ELF-1 (cell line): ENCODE measurements around the gene WDR81.
A peak's percentile ranks its signal among the peaks of the same experiment; 100 is the strongest.
"Not testable (repeated sequence)": the region's sequence is repeated elsewhere in the genome, so short reads cannot be mapped to it uniquely, and the experiment has no call there.

Source experiments
- DNase-seq: peaks from one replicate; pipeline ENCODE4 v3.0.0-alpha.2; 2016; ENCODE audit warnings: low read depth, low spot score

Gene WDR81

GRCh38 chr17:1753767-1754429 lies 29.4 kb downstream of the WDR81 start:
- no peak for DNase-seq

GRCh38 chr17:1754430-1755112 lies 30.1 kb downstream of the WDR81 start:
- no peak for DNase-seq

GRCh38 chr17:1755252-1755826 lies 30.8 kb downstream of the WDR81 start:
- DNase-seq, result no peak

DNA sequence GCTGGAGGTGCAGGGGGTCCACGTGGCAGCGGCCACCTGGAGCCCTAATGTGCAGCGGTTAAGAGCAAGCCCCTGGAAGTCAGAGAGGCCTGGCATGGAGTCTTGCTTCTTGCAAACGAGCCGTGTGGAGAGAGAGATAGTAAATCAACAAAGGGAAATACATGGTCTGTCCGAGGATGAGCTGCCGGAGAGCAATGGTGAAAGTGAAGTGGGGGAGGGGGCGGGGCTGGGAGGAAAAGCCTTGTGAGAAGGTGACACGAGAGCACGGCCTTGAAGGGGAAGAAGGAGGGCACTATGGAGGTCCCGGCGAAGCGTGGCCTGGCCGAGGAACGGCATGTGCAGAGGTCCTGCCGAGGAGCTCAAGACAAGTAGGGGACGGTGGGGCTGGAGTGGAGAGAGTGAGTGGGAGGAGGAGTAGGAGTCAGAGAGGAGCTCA lies 31.3 kb downstream of the WDR81 start:
- DNase-seq, result no peak

GRCh38 chr17:1758807-1759206 lies 34.3 kb downstream of the WDR81 start:
- DNase-seq, result no peak

DNA sequence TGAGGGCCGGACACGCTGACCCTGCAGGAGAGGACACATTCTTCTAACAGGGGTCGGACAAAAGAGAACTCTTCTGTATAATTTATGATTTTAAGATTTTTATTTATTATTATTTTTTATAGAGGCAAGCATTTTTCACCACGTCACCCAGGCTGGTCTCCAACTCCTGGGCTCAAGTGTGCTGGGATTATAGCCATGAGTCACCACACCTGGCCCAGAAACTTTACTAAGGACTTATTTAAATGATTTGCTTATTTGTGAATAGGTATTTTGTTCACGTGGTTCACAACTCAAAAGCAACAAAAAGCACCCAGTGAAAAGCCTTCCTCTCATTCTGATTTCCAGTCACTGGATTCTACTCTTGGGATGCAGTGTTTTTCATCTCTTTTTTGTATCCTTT lies 35.0 kb downstream of the WDR81 start:
- DNase-seq, result no peak

- no peak for DNase-seq
Observed at GRCh38 chr17:1762233-1762900, 37.9 kb downstream of the WDR81 start.

DNA sequence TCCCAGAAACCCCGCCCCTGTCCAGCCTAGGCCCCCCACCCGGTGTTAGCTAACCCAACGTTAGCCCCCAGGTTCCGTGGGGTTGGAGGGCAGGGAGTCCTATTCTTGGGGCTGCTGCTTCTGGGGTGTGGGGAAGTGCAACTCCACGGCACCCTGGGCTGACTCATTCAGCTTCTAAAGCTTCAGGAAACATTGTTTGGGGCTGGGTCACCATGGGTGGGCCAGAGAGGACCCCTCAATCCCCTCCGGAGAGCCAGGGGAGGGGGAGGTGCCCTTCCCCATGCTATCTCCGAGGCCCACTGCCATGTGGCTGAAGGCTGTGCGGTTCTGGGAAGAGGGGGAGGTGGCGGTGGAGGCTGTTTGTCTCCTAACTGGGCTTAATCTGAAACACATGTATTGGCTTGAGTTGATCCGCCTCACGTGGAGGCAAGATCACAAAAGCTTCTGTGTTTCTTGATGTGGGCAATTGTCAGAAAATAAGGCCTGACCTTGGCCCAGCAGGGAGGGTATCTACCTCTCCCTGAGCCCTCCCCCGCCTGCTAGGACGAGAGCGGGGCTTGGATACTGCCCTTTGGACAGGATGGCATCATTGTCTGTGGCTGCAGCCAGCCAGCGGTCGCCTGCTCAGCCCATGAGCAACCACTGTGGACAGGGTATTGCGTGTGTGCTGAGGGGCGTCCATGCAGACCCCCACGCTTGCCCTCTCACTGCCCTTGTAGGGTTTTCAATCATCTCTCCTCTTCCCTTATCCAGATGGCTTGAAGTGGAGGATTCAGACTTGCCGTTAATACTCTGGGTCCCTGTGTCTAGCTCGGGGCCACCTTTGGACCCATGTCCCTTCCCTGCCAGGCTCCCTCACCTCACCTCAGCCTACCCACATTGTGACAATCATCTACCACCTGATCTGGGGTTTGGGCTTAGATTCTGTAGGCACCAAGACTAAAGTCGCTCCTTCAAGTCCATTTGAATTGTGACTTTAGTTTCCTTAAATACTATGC lies 38.7 kb downstream of the WDR81 start:
- no peak for DNase-seq

- peak; percentile 50 for DNase-seq
Observed at GRCh38 chr17:1764284-1764683, 39.8 kb downstream of the WDR81 start.

DNA sequence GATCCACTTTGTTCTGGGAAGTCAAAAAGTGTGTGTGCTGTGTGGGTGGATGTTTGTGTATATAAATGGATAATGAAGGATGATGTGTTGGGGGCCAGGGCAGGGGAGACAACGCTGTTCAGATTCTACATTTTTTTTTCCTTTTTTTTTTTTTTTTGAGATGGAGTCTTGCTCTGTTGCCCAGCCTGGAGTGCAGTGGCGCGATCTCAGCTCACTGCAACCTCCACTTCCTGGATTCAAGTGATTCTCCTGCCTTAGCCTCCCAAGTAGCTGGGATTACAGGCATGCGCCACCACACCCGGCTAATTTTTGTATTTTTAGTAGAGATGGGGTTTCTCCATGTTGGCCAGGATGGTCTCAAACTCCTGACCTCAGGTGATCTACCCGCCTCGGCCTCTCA lies 40.2 kb downstream of the WDR81 start:
- not testable (repeated sequence) for DNase-seq

DNA sequence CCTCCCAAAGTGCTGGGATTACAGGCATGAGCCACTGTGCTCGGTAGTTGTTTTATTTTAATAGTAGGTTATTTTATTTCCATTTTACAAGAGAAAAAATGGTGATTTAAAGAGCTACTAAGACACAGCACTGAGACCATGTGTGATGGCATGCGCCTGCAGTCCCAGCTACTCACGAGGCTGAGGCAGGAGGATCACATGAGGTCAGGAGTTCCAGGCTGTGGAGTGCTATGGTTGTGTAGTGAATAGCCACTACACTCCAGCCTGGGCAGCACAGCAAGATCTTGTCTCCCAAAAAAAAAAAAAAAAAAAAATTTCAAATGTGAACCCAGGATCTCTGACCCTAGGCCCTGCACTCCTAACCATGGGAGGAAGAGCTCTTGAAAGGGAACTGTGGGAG lies 41.1 kb downstream of the WDR81 start:
- DNase-seq, result no peak

- DNase-seq, result peak; percentile 46
Observed at GRCh38 chr17:1766382-1767135, 42.1 kb downstream of the WDR81 start.

DNA sequence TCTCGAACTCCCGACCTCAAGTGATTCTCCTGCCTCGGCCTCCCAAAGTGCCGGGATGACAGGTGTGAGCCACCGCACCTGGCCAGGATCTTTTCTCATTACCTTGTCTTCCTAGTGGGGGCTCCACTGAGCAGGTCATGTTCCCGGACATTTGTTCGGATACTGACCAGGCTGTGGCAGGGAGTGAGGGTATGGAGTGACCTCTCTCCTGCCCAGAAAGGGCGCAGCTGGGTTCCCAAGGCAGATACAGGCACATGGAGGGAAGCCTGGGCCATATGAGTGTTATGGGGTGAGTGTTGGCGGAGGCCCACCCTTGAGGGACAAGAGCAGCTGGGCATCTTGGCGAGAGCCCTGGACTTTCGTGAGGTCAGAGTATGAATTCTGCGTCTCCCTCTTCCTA lies 42.9 kb downstream of the WDR81 start:
- DNase-seq, result no peak

DNA sequence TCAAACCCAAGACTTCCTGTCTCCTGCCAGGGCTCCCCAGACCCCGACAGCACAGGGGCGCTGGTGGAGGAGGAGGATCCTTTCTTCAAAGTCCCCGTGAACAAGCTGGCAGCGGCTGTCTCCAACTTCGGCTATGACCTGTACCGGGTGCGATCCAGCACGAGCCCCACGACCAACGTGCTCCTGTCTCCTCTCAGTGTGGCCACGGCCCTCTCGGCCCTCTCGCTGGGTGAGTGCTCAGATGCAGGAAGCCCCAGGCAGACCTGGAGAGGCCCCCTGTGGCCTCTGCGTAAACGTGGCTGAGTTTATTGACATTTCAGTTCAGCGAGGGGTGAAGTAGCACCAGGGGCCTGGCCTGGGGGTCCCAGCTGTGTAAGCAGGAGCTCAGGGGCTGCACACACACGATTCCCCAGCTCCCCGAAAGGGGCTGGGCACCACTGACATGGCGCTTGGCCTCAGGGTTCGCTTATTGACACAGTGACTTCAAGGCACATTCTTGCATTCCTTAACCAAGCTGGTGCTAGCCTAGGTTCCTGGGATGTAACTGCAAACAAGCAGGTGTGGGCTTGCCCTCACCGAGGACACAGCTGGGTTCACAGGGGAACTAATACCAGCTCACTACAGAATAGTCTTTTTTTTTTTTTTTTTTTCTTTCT lies 45.4 kb downstream of the WDR81 start:
- peak; percentile 95 for DNase-seq

DNA sequence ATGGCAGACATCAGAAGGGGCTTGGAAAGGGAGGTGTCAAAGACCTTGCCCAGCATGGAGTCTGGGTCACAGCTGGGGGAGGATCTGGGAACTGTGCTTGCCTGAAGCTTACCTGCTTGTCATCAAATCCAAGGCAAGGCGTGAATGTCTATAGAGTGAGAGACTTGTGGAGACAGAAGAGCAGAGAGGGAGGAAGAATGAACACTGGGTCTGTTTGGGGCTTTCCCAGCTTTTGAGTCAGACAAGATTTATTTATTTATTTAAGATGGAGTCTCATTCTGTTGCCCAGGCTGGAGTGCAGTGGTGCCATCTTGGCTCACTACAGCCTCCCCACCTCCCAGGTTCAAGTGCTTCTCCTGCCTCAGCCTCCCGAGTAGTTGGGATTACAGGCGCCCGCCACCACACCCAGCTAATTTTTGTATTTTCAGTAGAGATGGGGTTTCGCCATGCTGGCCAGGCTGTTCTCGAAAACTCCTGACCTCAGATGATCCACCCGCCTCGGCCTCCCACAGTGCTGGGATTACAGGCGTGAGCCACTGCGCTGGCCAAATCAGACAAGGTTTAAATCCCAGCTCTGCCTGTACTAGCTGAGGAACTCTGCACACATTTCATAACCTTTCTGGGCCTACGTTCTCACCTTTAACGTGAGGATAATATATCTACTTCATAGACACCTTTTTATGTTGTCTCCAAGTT lies 48.6 kb downstream of the WDR81 start:
- DNase-seq, result not testable (repeated sequence)

DNA sequence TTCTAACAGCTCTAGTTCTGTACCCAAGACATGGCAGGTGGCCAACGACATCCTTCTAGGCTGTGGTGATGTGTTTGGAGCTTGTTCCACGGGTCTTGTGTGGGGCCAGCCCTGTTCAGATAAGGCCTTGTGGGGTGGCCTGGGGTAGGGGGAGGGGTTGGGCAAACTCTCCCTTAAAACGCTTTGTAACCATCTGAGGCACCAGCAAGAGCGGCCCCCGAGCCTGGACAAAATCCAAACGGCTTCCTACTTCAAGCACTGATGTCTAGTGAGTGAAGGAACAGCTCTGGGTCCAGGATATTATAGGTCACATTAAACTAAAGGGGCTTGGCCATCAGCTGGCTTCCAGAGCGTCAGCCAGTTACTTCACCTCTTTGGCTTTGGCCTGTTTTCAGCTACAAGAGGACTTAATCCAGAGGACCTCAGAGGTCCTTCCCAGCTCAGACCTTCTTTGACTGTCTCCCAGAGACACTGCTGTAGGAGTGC lies 49.2 kb downstream of the WDR81 start:
- no peak for DNase-seq

DNA sequence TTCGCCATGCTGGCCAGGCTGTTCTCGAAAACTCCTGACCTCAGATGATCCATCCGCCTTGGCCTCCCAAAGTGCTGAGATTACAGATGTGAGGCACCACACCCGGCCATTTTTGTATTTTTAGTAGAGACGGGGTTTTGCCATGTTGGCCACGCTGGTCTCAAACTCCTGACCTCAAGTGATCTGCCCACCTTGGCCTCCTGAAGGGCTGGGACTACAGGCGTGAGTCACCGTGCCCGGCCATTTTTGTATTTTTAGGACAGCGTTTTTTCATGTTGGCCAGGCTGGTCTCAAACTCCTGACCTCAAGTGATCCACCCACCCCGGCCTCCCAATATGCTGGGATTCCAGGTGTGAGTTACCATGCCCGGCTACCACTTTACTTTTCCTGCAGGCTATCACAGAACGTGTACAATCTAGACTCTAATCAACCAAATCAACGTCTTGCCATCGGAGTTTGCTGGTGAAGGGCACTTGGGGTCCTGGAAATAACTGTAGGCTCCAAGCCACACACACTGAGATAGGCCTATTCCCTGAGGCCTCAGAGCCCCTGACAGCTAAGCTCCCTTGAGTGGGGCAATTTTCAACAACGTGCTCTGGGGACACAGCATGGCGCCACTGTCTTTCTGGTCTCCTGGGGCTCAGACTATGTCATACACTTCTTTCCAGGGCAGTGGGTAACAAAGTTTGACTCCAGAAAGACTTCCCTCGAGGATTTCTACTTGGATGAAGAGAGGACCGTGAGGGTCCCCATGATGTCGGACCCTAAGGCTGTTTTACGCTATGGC lies 50.1 kb downstream of the WDR81 start:
- no peak for DNase-seq

DNA sequence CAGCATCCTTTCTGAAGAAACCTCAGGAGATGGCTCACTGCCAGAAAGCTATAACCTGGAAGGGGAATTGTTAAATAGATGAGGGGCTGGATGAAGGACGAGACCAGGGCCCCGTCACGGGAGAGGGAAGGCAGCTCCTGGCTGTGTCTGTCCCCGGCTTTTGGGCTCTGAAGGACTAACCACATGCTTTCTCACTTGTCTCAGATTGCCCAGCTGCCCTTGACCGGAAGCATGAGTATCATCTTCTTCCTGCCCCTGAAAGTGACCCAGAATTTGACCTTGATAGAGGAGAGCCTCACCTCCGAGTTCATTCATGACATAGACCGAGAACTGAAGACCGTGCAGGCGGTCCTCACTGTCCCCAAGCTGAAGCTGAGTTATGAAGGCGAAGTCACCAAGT lies 51.8 kb downstream of the WDR81 start:
- DNase-seq, result no peak
